MM.1S (cell line): ENCODE results near the gene PLCB4.
A peak's percentile ranks its signal among the peaks of the same experiment; 100 is the strongest.

Source experiments
- DNase-seq: peaks from one replicate; pipeline ENCODE4 v3.0.0-alpha.2; 2015
- H2AFZ ChIP-seq: fragments of 300-600 bp; sonication (generic); 2 replicates; pipeline ENCODE4 v1.6.0; 2016; ENCODE audit warnings: antibody characterized with exemption, low read length
- H3F3A ChIP-seq: fragments of 300-600 bp; sonication (generic); 2 replicates; pipeline ENCODE4 v1.6.1; 2016; ENCODE audit warnings: mild to moderate bottlenecking, antibody characterized with exemption, low read length, moderate library complexity, mixed read lengths; ENCODE audit not compliant: insufficient read depth
- H3K27ac ChIP-seq: fragments of 300-600 bp; sonication (generic); 2 replicates; pipeline ENCODE4 v1.5.1; 2016; ENCODE audit warnings: mild to moderate bottlenecking, low read length
- H3K27me3 ChIP-seq: fragments of 300-600 bp; sonication (generic); replicated peaks from 2 replicates; pipeline ENCODE4 v1.6.0; 2016; ENCODE audit warnings: low read length; ENCODE audit not compliant: insufficient read depth
- H3K36me3 ChIP-seq: fragments of 300-600 bp; sonication (generic); replicated peaks from 2 replicates; pipeline ENCODE4 v1.6.1; 2016; ENCODE audit warnings: mild to moderate bottlenecking, low read length, mixed read lengths; ENCODE audit not compliant: insufficient read depth
- H3K4me1 ChIP-seq: fragments of 300-600 bp; sonication (generic); 2 replicates; pipeline ENCODE4 v1.6.1; 2016; ENCODE audit warnings: low read length, mixed read lengths
- H3K4me2 ChIP-seq: fragments of 300-600 bp; sonication (generic); 2 replicates; pipeline ENCODE4 v1.6.0; 2016; ENCODE audit warnings: low read depth, low read length
- H3K4me3 ChIP-seq: fragments of 300-600 bp; sonication (generic); 2 replicates; pipeline ENCODE4 v1.5.1; 2016; ENCODE audit warnings: low read length, mixed read lengths
- H3K79me2 ChIP-seq: fragments of 300-600 bp; sonication (generic); 2 replicates; pipeline ENCODE4 v1.6.1; 2016; ENCODE audit warnings: mixed run types, low read length, mixed read lengths
- H3K9ac ChIP-seq: fragments of 300-600 bp; sonication (generic); 2 replicates; pipeline ENCODE4 v1.6.1; 2016; ENCODE audit warnings: low read length, mixed read lengths
- H3K9me2 ChIP-seq: fragments of 300-600 bp; sonication (generic); replicated peaks from 2 replicates; pipeline ENCODE4 v1.6.1; 2016; ENCODE audit warnings: mild to moderate bottlenecking, low read length, mixed read lengths; ENCODE audit not compliant: insufficient read depth
- H3K9me3 ChIP-seq: fragments of 300-600 bp; sonication (generic); replicated peaks from 2 replicates; pipeline ENCODE4 v1.6.1; 2016; ENCODE audit warnings: mild to moderate bottlenecking, low read length, mixed read lengths; ENCODE audit not compliant: insufficient read depth
- H4K20me1 ChIP-seq: fragments of 300-600 bp; sonication (generic); 2 replicates; pipeline ENCODE4 v1.6.1; 2016; ENCODE audit warnings: mild to moderate bottlenecking, low read length, moderate library complexity, mixed read lengths; ENCODE audit not compliant: insufficient read depth
- CTCF ChIP-seq: fragments of 300-600 bp; sonication (generic); IDR thresholded peaks from 2 replicates; pipeline ENCODE4 v1.5.1; 2016; ENCODE audit warnings: antibody characterized with exemption, low read length, mixed read lengths
- EZH2 ChIP-seq: fragments of 300-600 bp; sonication (generic); optimal IDR thresholded peaks from 2 replicates; pipeline ENCODE3; 2017; ENCODE audit warnings: low read depth, mild to moderate bottlenecking, antibody characterized with exemption, low read length, mixed read lengths
- EZH2phosphoT487 ChIP-seq: fragments of 300-600 bp; sonication (generic); IDR thresholded peaks from 2 replicates; pipeline ENCODE4 v1.6.1; 2018; ENCODE audit warnings: antibody characterized with exemption, low read length

The PLCB4 gene

DNA sequence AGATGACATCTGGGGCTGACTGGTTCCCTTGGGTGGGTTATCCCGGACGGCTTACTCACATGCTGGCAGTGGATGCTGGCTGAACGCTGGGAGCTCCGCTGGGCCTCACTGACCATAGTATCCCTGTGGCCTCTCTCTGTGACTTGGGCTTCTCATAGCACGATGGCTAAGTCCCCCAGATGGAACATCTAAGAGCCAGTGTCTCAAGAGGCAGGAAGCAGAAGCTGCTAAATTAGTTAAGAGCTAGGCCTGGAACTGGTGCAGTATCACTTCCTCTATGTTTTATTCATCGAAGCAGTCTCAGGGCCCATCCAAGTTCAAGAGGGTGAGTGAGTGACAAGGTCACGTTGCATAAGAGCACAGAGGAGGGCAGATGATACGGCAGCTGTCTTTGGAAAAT lies 329.0 kb downstream of the PLCB4 start:
- no peaks in the 10 kb centered on the region for H4K20me1 ChIP-seq
- no peaks in the 10 kb centered on the region for H3K9me3 ChIP-seq
- H3K27ac ChIP-seq: peak overlapping the region; percentile 19; the same call in 1 of the 2 replicates
- DNase-seq: peak; percentile 57
- H3K27me3 ChIP-seq: no peaks in the 10 kb centered on the region
- TF ChIP-seq EZH2 (no peak), EZH2phosphoT487 (no peak), CTCF (no peak)
- H3K36me3 ChIP-seq: no peaks in the 10 kb centered on the region
- peaks cover 21% of the 10 kb centered on the region for H3K4me1 ChIP-seq
- H3K4me2 ChIP-seq: peak overlapping the region; percentile 24; the same call in 1 of the 2 replicates
- no peaks in the 10 kb centered on the region for H3K9me2 ChIP-seq
- H3K4me3 ChIP-seq: no peak overlapping the region
- 0 out of 2 replicates have a peak, but pooled peaks cover 4% of the 10 kb centered on the region for H3F3A ChIP-seq
- no peaks in the 10 kb centered on the region for H3K79me2 ChIP-seq
- H3K9ac ChIP-seq: no peak overlapping the region
- H2AFZ ChIP-seq: 0 out of 2 replicates have a peak overlapping the region, but pooled peaks have one; percentile 12

DNA sequence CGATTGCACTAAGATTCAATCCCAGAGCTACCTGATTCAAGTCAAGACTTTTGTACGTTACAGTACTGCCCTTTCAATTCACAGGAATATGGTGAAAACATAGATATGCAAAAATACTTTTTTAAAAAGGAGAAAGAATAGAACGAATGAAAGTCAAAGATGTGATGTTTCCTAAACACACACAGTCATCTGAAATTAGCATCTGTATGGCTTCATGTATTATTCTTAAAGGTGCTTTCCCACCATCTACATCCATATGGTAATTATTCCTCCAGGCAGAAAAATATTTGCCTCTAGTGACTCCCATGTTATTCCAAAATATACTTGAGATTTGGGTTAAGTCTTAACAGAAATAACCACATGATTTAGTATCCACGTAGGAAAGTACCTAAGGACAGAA lies 330.0 kb downstream of the PLCB4 start:
- no peaks in the 10 kb centered on the region for H3K9me2 ChIP-seq
- H4K20me1 ChIP-seq: no peaks in the 10 kb centered on the region
- H3K27ac ChIP-seq: no peak overlapping the region
- no peak overlapping the region for H3K9ac ChIP-seq
- no peaks in the 10 kb centered on the region for H3K9me3 ChIP-seq
- H3K4me2 ChIP-seq: no peak overlapping the region
- TF ChIP-seq EZH2phosphoT487: no peak
- TF ChIP-seq EZH2: no peak
- no peak for TF ChIP-seq CTCF
- H3F3A ChIP-seq: no peaks in the 10 kb centered on the region
- no peaks in the 10 kb centered on the region for H3K79me2 ChIP-seq
- peaks cover 21% of the 10 kb centered on the region for H3K4me1 ChIP-seq
- no peaks in the 10 kb centered on the region for H3K36me3 ChIP-seq
- no peak for DNase-seq
- H3K4me3 ChIP-seq: no peak overlapping the region
- no peak overlapping the region for H2AFZ ChIP-seq
- H3K27me3 ChIP-seq: no peaks in the 10 kb centered on the region

DNA sequence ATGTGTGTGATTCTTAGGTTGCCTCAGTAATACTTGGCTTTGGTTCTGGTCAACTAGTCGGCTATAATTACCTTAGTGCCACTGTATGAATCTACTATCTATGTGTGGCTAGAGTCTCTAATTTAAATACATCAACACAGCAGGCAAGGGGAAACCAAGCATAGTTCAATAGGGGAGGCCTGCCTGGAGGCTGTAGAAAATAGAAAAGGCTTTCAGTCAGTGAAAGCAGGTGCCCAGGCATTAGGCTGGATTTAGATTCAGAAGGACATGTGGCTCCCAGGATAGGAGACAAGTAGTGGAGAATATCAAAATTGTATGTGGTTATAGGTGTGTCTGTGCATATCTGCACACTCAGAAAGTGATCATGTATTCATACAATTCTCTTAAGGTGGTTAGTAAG lies 330.4 kb downstream of the PLCB4 start:
- no peaks in the 10 kb centered on the region for H3K9me3 ChIP-seq
- H3K27ac ChIP-seq: no peak overlapping the region
- no peaks in the 10 kb centered on the region for H3K9me2 ChIP-seq
- H3K4me3 ChIP-seq: no peak overlapping the region
- no peaks in the 10 kb centered on the region for H3K36me3 ChIP-seq
- no peak overlapping the region for H3K9ac ChIP-seq
- H2AFZ ChIP-seq: no peak overlapping the region
- H3F3A ChIP-seq: no peaks in the 10 kb centered on the region
- TF ChIP-seq EZH2 (no peak), CTCF (no peak), EZH2phosphoT487 (no peak)
- no peak for DNase-seq
- no peaks in the 10 kb centered on the region for H3K27me3 ChIP-seq
- H3K4me1 ChIP-seq: peaks cover 18% of the 10 kb centered on the region
- H3K4me2 ChIP-seq: no peak overlapping the region
- H3K79me2 ChIP-seq: no peaks in the 10 kb centered on the region
- no peaks in the 10 kb centered on the region for H4K20me1 ChIP-seq
